HG03558 (cell line): ENCODE results near the gene BIRC3.
A peak's percentile ranks its signal among the peaks of the same experiment; 100 is the strongest.

Experiments used
- ATAC-seq: cut with Tn5 transposase; IDR thresholded peaks from one replicate; pipeline ENCODE4 v1.9.1; 2021; ENCODE audit warnings: moderate number of reproducible peaks; ENCODE audit not compliant: unreplicated experiment; ENCODE audit errors: extremely low read depth

The BIRC3 gene

DNA sequence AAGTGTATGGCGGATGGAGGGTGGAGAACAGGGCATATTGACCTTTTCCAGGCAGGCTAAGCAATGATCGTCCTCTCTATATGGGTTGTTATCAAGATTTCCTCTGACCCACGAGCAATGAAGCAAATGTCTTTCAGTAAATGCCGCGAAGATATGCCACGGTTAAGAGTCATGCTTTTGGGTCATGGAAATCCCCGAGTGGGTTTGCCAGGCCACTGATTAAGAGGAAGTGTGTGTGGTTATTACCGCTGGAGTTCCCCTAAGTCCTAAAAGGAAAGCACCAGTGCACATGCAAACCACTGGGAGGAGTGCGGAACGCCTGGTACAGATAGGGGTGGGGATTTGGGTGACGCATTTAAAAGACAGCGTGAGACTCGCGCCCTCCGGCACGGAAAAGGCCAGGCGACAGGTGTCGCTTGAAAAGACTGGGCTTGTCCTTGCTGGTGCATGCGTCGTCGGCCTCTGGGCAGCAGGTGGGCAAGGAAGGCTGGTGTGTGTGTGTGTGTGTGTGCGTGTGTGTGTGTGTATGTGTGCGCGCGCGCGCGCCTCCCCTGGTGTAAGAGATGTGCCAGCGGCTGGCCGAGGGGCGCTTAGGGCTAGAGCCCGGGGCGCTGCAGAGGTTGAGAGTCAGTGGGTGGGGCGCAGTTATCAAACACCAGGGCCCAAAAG lies at the start of gene BIRC3:
Gene BIRC3, plus strand, starts transcription at position 386 of the 669 bp plus-strand sequence. CDS start 7,026 bp downstream, outside the sequence.
- peak; percentile 76 for ATAC-seq

DNA sequence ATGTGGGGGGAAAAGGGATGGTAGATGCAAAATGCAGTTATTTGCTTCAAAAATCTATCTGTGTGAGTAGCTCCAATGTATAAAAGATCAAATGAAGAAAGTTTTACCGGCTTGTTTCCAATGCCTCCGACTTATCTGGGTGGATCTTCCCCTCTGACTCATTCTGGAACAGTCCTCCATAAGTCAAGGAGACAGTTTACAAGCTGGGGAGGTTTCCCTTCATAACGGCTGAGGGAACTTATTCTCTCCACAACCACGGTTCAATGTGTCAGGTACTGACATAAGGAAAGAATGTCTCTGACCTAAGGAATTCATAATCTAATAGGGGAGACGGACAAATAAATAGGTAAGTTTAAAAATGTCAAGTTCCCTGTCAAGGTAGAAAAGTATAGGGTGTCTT lies 49.7 kb upstream of the BIRC3 start:
- no peak for ATAC-seq

DNA sequence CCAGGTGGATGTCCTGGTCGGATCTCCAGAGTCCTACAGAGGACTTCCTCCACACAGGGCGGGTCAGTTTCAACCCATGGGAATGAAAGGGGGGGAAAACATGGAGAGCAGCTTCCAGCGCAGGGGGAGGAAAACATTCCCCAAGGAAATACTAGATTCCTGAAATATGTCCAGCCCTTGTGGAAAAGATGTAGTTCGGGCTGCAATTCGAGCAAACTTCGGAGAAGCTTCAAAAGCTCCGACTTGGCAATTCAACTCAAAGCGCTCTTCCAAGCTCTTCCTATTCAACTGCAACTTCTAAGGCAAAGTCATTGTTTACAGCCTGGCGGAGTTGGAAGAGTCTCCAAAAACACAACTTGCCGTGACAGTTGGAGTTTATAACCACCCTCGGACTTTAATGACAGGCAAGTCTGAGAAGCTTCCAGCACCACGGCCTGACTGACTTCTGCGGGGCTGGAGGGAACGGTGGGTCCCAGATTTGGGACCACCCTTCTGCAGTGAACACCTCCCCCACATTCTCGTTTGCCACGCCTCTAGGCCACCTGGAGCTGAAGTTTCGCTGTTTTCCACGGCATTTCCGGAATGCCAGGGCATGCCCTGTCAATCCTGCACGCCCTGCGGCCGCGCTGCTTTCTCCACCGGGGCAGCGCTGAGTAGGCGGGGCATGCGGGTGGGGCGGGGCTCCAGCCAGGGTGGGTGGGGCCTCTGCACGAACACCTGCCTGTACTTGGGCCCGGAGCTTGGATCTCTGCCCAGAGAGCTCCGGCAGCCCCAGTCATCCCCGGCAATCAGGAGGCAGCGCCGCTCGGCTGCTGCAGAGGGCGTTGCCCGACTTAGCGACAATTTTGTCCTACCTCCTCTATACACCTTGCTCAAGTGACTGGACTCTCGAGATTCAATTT lies 49.0 kb upstream of the BIRC3 start:
- ATAC-seq: peak; percentile 94

DNA sequence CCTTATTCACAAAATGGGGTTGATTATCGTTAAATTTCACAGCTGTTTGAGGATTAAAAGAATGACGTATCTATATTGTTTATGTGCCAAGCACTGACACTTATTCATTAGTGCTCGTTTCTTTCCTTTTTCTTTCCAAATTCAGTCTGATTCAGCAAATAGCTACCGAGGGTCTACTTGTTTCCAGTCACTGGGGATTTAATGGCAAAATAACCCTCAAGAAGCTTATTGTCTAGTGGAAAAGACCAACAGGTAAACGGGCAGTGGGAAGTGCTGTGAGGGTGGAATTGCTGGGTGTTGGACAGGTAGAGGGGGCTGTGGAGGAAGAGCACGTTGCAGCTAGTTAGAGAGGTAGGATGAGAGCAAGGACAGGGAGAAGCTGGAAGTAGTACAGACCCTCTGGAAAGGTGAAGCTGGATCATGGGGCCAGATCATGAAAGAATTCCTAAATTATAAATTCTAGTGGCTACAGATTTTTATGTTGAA lies 48.3 kb upstream of the BIRC3 start:
- ATAC-seq: no peak

DNA sequence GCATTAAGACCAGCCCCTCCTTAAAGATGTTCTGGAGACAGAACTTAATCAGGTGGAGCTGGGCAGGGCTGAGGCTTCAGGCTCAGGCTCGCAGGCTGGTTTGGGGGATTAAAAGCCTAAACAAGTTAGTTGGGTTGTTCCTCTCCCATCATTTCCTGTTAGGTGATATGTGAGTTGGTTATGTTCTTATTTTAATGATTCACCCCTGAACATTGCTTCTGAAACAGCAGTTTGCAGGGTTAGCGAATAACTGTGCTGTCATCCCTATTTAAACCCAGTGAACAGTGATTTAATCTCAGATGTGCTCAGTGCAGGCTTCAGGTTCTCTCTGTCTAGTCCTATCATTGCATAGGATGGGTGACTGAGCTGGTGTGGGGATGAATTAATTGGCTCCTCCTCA lies 47.4 kb upstream of the BIRC3 start:
- ATAC-seq: no peak

DNA sequence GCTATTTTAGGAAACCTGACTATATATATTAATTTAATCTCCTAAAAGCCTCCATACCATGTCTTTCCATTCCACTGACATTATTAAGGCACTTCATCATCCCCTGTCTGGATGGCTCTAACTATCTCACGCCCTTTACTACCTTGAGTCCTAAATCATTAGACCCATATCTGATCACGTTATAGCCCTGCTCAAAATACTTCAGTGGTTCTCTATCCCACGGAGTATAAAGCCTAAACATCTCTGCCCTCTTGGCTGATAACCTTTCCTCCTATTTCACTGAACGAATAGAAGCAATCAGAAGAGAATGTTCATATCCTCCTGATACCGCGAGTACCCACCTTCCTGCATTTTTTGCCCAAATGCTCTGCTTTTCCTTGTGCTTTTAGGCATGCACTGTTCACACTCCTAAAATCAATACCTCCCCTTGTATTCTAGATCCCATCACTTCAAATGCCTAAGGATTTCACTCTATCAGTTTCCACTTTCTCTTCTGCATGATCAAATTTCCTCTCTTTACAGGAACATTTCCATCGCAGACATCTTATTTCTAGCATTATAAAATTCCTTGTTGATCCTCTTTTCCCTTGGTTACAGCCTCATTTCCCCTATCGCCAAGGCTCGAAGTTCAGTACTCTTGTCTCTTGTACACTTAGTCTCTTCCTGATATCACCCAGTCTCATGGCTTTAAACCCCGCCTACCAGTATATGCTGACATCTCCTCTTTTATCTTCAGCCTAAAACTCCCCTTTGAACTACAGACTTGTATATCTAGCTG lies 45.0 kb upstream of the BIRC3 start:
- no peak for ATAC-seq

DNA sequence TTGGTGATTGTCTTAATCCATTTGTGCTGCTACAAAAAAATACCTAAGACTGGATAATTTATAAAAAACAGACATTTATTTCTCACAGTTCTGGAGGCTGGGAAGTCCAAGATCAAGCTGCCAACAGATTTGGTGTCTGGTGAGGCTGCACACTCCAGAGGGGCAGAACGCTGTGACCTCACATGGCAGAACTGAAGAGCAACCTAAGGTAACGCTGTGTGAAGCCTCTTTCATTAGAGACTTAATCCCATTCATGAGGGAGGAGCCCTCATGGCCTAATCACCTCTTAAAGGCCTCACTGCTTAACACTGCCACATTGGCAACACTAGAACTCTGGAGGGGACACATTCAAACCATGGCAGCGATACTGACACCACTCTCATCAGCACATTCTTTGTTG lies 42.7 kb upstream of the BIRC3 start:
- no peak for ATAC-seq

DNA sequence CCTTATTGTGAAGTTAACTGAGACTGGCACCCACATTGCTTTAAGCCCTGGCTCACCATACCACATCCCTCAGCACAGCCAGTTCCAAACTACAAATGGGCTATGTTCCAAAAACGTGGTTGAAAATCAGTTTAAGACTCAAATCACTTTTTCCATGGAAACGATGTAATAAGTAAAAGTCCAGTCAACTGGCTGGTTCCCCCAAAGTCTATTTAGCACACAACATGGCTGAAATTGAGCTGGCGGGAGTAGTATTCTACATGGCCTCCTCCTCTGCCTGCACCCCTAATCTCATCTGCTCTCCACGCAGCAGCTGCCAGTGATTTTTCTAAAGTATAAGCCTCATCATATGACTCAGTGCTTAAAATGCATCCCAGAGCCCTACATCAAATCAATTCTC lies 40.9 kb upstream of the BIRC3 start:
- no peak for ATAC-seq

DNA sequence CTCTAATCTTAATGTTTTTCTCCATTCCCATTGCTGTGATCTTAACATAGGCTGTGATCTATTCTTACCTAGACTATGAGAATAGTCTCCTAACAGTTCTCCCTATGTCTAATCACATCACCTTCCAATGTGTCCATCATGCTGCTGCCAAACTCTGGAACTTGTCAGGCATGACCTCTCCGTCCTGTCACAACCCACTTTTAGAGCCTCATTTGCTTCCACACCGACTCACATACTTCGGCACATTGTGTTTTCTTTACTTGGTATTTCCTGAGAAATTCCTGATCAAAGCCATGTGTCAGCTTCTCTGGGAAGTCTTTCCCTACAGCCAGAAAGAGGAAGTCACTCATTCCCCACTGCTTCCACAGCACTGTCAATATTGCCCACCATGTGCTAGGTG lies 40.5 kb upstream of the BIRC3 start:
- ATAC-seq: no peak

DNA sequence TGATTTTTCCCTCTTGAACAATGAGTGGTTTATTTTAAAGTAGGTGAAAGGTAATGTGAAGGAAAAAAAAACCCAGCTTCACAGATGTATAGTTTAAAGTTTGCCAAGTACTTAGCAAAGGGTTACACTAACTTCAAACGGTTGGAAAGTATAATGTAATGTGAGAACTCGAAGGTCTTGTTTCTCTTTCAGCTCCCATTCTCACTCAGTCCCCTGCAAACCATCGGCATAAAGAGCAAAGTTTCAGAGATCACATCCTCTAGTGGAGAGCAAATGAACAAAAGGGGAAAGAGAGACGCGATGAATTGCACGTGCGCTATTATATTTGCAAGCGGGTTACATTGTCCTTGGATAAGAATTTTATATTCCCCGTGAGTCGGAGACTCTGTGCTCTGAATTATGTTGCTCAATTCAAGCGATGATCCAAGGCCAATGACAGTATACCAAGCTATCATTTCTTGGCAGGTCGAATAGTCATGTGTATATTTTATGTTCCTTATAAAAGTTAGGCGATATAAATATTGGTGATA lies 37.6 kb upstream of the BIRC3 start:
- ATAC-seq: peak; percentile 94

DNA sequence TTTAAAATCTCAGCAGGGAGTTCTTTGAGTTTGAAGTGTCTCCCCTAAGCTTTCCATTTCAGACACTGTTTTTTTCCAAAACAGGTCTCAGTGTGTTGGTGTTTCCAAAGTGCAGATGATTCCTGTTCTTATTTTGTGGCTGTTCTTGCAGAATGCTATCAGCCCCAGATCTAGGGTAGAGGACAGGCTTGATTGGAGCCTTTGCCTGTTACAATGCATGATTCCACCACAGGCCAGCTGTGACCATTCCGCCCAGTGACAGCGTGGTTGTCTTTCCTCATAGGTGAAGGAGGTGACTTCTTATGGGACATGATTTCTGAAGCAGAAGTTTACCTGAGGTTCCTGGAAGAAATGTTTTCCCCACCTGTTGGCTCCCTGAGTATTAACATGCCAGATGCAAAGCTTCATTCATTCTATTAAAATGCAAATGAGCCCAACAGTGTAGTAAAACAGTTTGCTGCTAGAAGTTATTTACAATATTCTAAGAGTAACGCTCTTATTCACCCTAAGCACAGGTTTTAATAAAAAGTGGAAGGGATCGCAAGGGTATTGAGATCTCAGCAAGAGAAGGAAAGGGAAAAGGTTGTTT lies 36.9 kb upstream of the BIRC3 start:
- no peak for ATAC-seq

DNA sequence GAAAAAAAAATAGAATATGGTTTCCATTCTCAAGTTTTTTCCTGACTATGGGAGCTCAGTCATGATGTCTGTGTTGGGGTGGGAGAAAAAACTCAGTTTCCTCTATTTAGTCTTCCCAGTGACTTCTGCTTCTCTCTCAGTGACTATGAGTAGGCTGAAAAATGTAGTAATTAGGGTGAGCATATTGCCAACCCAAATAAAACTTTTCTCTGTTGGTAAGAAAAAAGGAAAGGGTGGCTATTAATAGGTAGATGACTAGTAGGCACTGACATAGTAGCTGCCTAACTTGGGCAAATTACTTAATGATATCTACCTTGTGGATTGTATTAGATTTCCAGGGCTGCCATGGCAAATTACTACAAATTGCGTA lies 34.2 kb upstream of the BIRC3 start:
- no peak for ATAC-seq

DNA sequence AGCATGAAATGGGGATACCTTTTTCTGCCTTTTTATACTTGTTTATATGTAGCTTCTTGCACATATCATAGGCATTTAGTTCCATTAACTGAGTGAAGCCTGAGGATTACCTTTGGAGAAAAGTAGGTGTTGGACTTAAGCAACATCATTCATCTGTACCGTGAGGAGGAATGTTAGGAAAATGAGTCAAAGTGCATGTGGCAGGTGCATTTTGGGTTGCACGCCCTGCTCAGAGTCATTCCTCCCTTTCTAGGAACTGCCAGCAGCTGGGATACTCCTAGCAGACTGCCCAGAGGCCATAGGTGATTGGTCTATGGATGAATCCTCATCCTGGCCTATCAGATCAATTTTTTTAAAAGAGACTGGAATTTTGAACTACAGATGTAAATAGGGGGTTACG lies 33.3 kb upstream of the BIRC3 start:
- no peak for ATAC-seq

DNA sequence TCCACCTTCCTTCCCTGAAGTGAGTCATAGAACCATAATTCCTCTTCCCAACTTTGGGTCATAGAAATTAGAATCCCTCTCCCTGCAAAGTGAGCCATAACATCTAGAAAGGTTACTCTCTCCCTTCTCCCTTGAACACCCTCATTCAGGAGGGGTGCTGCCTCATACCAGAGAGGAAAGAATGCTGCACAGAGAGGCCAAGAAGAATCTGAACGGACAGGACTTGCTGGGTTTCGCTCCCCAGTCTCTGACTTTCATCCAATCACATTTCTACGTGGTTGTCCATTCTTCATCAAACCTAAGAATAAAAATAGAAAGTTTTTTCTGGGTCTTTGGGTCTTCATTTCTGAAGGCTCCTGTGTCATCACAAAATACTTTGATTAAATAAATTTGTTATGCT lies 31.0 kb upstream of the BIRC3 start:
- no peak for ATAC-seq

DNA sequence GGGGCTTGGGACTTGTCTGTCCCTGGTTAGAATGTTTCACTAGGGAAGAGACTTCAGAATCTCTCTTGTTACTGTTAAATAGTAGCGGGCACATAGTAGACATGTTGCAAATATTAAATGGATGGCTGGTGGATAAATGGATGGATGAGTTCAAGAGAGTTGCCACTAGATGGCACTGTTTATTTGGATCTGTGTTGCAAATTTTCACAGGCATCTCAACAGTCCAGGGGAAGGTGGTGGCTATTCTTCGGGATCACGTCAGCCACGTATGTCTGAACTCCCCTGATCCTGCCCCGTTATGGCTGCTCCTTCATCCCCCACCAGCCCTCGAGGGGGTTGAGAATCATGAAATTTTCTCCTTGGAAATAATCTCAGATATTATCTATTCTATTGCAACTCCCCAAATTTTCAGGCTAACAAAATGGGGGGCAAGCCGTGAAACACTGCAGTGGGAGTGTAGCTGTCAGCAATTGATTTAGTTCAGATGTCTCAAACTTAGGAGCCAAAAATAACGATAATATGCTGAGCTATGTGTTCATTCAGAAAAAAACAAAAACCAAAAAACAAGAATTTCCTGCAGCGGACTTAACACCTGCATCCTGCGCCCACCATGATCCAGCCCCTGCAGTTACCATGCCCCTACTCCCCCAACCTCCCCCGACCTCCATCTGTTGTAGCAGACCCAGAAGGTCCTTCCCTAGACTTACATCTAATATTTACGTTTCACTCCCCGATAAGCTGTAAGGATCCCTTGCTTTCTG lies 29.1 kb upstream of the BIRC3 start:
- ATAC-seq: peak; percentile 80

DNA sequence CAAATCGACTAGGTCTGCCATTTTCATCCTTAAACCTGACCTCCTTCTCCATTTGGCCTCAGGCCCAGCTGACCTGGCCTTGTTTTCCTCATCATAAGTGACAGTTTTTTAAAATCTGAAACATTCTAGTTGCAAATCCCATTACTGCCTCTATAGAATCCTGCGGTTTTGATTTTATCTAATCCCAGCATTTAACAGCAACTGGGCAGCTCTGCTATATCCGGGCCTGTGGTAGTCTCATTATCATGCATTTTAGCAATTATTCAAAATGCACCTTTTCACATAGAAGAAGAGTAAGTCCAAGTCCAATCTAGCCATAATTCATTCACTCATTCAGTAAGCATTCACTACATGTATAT lies 28.6 kb upstream of the BIRC3 start:
- ATAC-seq: no peak

DNA sequence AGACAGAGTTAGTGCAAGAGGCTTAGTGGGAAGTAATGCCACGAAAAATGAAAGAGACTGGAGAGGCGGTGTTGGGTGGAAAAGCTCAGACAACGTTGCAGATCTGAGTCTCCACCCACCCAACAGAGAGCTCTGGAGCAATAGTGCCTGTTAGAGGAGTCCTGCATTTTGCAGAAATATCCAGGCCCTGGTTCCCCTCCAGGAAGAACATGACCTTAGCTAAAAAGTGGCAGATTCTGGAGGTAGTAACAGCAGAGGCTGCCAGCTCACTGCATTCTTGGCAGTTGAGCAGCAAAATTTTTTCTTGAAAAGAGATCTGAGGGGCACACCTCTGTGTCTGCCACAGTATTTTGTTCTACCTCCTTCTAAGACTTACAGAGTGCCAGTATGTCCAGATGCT lies 27.7 kb upstream of the BIRC3 start:
- no peak for ATAC-seq

DNA sequence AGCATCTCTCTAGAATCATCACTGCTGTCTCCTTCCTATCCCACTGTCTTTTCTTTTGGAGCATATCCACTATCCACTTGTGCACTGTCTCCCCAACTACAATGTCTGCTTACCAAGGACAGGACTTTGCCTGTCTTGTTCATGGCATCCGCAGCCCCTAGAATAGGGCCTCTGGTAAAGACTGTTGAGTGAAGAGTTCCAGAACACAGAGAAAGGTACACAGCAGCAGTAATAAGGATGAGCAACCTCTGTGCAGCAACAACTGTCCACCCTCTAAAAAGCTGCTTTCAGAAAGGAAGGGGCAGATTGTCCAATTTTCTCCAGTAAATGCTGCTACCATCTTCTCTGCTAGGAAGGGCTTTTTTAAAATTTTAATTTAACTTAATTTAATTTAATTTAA lies 25.5 kb upstream of the BIRC3 start:
- ATAC-seq: no peak

DNA sequence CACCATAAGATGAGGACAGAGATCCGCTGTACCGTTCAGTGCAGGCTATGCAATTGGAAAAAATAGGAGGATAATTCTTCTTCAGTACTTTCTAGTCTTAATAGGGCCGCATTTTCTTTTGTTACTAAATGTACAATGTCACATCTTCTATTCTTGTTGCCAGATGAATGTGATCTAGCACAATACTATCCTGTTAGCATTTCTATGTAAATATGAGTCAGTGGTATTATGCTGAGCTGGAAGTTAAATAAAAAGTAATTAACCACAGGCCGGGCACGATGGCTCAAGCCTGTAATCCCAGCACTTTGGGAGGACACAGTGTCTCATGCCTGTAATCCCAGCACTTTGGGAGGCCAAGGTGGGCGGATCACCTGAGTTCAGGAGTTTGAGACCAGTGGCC lies 24.4 kb upstream of the BIRC3 start:
- no peak for ATAC-seq
